HG02571 (cell line): Measurements from ENCODE around the gene RAB3GAP1.
"Not testable (repeated sequence)": the region's sequence is repeated elsewhere in the genome, so short reads cannot be mapped to it uniquely, and the experiment has no call there.

Experiments used
- ATAC-seq: cut with Tn5 transposase; IDR thresholded peaks from one replicate; pipeline ENCODE4 v1.9.1; 2021; ENCODE audit warnings: mild to moderate bottlenecking, moderate library complexity; ENCODE audit not compliant: unreplicated experiment

Gene RAB3GAP1

DNA sequence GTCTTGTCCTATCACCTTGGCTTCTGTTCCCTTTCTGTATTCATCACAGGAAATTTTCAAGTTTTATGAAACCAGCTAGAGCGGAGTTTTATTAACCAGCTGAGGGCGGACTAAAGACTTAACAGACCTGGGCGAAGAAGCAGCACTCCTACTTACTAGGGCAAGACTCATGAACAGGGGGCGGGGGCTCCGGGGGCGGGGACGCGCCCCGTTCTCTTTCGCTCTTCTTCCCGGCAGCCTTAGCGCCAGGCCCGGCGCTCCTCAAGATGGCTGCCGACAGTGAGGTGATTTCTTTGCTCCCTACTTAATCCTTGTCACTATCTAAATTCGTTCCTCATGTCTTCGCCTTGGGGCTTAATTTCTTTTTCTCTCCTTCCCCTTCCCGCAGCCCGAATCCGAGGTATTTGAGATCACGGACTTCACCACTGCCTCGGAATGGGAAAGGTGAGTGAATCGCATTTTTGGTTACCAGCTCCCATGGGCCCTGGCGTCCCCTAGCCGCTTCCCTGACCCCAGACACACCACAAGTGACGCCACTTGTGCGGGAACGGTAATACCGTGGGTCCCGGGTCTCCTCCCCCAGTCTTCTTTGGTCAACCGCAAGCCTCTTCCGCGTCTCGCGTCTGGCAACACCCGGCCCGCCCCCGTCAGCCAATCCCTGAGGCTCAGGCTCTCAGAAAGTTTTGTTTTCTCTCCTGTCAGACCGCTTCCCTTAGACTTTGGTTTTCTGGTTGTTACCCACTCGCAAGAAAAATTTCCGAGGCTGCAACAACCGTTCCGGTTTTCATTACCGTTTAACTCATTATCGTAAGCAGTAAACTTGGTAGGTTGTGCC is at the start of gene RAB3GAP1:
Gene RAB3GAP1 (plus strand): TSS at position 251 of the 835 bp plus-strand sequence. CDS start 16 bp downstream, at position 267.
- ATAC-seq: peak; percentile 83

- no peak for ATAC-seq
Measured at GRCh38 chr2:135002836-135003235, 49.3 kb upstream of the RAB3GAP1 start.

GRCh38 chr2:135004005-135004746 is 47.9 kb upstream of the RAB3GAP1 start:
- peak; percentile 87 for ATAC-seq

- no peak for ATAC-seq
Measured at GRCh38 chr2:135005753-135006152, 46.3 kb upstream of the RAB3GAP1 start.

DNA sequence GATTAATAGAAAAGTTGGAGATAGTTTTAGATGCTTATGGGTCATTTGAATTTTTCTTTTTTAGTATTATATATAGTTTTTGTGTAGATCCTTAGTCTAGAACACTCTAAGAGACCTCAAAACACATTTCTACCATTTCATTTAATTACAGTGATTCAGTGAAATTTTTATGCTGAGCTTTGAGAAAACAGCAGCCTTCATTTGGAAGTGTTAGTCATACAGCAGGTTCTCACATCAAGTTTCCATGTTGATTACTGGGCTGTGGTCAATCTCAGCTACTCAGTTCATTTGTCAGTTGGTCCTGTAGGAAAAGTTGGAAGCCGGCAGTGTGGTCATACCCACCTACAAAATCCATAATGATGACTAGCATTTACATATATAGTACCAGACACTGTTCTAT is 42.8 kb upstream of the RAB3GAP1 start:
- ATAC-seq: no peak

GRCh38 chr2:135010200-135010942 is 41.7 kb upstream of the RAB3GAP1 start:
- ATAC-seq: no peak

- ATAC-seq: no peak
Measured at GRCh38 chr2:135011633-135012032, 40.5 kb upstream of the RAB3GAP1 start.

DNA sequence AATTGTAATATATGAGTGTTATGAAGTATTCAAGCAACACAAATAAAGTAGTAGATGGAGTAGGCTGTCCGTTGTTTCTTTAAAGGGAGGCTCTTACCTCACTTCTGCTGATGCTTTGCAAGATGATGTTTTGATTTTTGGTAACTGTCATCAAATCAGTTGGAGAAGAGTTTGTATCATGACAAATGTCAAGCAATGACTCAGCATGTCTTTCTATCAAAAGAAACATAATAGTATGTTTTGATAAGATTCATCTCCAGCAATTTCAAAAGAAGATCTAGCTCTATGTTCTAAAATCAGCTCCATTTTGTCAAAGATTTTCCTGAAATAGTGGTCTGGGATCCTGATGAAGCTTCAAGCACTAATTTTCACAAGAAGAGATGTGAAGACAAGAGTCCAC is 30.5 kb upstream of the RAB3GAP1 start:
- ATAC-seq: no peak

GRCh38 chr2:135022952-135023880 is 28.9 kb upstream of the RAB3GAP1 start:
- ATAC-seq: no peak

DNA sequence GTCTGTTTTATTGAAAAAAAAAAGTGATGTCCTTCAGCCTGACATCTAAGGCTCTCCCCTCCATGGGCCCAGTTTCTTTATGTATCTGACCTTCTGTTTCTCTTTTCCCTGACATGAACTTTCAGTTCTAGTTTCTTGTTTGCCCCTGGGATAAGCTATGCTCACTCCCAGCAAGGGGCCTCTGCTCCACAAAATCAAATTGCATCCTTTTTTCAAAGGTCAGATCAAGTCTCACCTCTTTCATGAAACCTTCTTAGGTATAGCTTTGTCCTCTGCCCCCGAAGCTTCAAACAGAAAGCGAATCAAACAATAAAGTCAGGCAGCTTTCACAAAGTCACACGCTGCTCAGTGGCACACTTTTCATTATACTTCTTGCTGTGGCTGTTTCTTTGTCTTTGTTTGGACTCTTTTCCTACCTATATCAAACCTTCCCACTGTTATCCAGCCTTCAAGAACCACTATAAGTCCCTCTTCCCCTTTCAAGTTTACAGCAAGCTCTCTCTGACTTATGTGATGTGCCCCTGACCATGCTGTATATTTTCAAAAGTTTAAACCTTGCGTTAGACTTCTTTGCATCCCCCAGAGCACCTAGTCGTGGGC is 28.1 kb upstream of the RAB3GAP1 start:
- no peak for ATAC-seq

GRCh38 chr2:135029481-135030134 is 22.5 kb upstream of the RAB3GAP1 start:
- no peak for ATAC-seq

DNA sequence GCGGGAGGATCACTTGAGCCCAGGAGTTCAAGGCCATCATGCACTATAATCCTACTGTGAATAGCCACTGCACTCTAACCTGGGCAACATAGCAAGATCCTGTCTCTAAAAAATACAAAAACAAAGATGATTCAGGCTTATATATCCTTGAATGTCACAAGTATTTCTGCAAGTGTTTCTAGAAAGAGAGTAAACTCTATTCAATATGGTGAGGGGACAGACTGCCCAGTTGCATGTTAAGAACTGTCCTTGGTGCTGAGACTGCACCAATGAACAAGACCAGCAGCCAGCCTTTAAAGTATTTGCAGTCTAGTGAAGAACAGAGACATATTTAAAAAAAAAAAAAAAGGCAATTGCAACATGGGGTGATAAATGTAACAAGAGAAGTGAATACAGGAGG is 21.3 kb upstream of the RAB3GAP1 start:
- ATAC-seq: no peak

GRCh38 chr2:135033216-135033615 is 18.9 kb upstream of the RAB3GAP1 start:
- not testable (repeated sequence) for ATAC-seq

- ATAC-seq: no peak
Measured at GRCh38 chr2:135037831-135038230, 14.3 kb upstream of the RAB3GAP1 start.

GRCh38 chr2:135043345-135043744 is 8.7 kb upstream of the RAB3GAP1 start:
- no peak for ATAC-seq

GRCh38 chr2:135047300-135047699 is 4.8 kb upstream of the RAB3GAP1 start, which contains the start of gene MAP3K19:
TSS of gene MAP3K19 (minus strand) at chr2:135047447. CDS start at chr2:135024647, 22,800 bp downstream.
- no peak for ATAC-seq

- ATAC-seq: no peak
Measured at GRCh38 chr2:135048122-135048521, 4.0 kb upstream of the RAB3GAP1 start.

- ATAC-seq: no peak
Measured at GRCh38 chr2:135050132-135050531, 2.0 kb upstream of the RAB3GAP1 start.

DNA sequence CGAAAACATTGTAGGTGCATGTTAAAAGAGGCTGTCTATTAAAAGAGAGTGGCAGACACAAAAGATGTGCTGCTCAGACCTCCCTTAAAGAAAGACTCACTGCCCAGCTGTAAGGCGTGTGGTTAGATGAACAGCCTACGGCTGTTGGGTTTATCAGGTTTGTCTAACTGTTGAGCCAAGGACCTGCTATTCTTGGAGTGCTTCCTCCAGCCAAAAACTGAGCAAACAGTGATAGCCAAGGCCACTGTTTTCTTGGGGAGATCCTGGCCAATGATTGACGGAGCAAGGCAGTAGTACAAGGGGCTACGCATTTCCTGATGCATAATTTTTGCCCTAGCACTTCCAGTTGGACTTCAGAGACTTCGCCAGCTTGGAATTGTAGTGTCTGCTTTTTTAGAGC is 1.4 kb upstream of the RAB3GAP1 start:
- ATAC-seq: no peak
